ENCODE data around the gene ITCH.

Gene ITCH

DNA sequence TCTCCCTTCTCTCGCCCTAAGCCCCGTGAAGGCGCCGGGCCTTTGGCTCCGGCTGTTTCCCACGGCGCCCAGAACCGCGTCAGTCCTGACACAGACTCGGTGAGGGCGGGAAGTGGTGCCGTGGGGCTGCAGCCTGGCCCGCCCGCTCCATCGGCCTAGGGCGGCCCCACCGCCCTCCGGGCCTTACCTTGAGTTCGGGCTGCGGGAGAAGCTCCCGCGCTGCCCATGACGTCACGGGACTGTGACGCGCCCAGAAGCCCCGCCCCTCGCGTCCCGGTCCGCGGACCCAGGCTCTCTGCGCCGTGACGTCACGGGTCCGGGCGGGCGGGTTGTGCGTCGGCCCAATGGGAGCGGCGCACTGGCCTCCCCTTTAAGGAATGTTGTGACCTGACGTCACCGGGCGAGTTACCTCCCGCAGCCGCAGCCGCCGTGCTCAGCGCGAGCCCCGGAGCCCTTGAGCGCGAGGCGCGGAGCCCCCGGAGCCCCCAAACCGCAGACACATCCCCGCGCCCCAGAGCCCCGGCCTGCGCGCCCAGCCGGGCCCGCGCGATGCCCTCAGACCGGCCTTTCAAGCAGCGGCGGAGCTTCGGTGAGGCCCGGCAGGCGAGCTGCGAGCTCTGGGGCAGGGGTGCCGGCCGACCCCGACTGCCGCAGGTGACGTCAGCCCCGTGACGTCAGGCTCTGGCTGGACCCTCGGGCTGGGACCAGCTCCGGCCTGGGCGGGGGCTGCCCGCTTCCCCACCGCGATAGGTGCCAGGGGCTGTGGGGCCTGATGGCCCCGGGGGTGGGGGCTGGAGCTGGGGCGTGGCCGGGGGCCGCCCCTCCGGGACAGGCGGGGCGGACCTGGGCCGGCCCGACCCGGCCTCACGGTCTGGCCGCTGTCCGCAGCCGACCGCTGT lies 195.5 kb downstream of the ITCH start, which contains the start of gene MAP1LC3A:
MAP1LC3A (plus strand) TSS at position 399 of the 899 bp plus-strand sequence; CDS start at position 550, 151 bp downstream.
- peak within 1 kb of the TSS; percentile 71 for H3K4me3 Mint-ChIP-seq
- H3K27ac Mint-ChIP-seq = peak within 1 kb of the TSS; percentile 79
- DNase-seq = peak; percentile 94
- H3K4me1 Mint-ChIP-seq = peaks cover 13% of the 10 kb centered on the region
- H3K27me3 Mint-ChIP-seq = no peaks in the 10 kb centered on the region
- CTCF ChIA-PET = interaction anchor here (0.6 to 2.0 kb wide), 5 partner anchors 25 to 246 kb away, joined by 3 to 10 read pairs (median 4); no protein-coding TSS in a partner anchor
- H3K9me3 Mint-ChIP-seq = no peaks in the 10 kb centered on the region
- no peaks in the 10 kb centered on the region for H3K36me3 Mint-ChIP-seq

- no peaks in the 10 kb centered on the region for H3K9me3 Mint-ChIP-seq
- H3K27ac Mint-ChIP-seq = peak overlapping the region; percentile 79
- DNase-seq = no peak
- CTCF ChIA-PET = interaction anchor here (2.0 kb wide), 1 partner anchor 247 kb away, joined by 10 read pairs; no protein-coding TSS in a partner anchor
- no peaks in the 10 kb centered on the region for H3K27me3 Mint-ChIP-seq
- peaks cover 13% of the 10 kb centered on the region for H3K4me1 Mint-ChIP-seq
- H3K36me3 Mint-ChIP-seq = no peaks in the 10 kb centered on the region
- H3K4me3 Mint-ChIP-seq = peak overlapping the region; percentile 58
These were observed 196.5 kb downstream of the ITCH start for GRCh38 chr20:34559311-34560140.

DNA sequence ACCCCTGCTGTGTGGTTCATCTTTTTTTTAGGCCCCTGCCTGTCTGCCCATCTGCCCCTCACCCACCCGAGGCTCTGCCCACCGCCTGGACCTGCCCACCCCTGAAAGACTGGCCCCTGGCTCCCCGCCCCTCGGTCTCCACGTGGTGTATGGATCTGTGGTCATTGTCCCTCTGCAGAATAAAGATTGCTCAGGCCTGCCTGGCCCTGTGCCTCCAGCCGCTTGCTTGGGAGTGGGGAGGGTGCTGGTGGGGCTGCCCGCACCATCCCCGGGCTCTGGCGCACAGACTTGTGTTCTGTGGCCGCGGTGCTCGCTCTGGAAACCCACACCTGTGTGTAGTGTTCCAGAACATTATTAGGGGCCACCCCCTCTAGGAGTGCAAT lies 197.1 kb downstream of the ITCH start:
- Mint-ChIP-seq H3K4me3 (peak overlapping the region; percentile 51), H3K4me1 (peaks cover 13% of the 10 kb centered on the region), H3K27me3 (no peaks in the 10 kb centered on the region), H3K9me3 (no peaks in the 10 kb centered on the region), H3K27ac (peak overlapping the region; percentile 50), H3K36me3 (no peaks in the 10 kb centered on the region)
- CTCF ChIA-PET = no interaction called here
- no peak for DNase-seq

DNA sequence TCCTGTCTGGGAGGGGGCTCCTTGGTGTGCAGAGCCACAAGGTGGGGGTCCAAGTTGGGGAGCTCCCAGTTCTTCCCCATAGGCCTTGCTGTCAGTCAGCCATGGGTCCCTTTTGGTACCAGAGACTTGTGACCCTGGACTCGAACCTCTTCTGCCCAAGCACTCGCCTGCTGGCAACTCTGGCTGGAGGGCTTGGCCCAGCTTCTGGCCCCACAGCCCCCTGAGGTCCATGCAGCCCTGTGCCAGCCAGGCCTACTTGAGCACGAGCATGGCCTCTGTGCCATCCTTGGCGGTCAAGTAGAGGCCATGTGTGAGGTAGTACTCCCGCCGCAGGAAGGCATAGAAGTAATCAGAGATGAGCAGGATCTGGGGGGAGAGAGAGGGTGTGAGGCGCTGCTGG lies 197.5 kb downstream of the ITCH start:
- Mint-ChIP-seq H3K4me1 (peaks cover 13% of the 10 kb centered on the region), H3K27ac (no peak overlapping the region), H3K4me3 (no peak overlapping the region), H3K27me3 (no peaks in the 10 kb centered on the region), H3K36me3 (no peaks in the 10 kb centered on the region), H3K9me3 (no peaks in the 10 kb centered on the region)
- CTCF ChIA-PET = no interaction called here
- DNase-seq = no peak

Data from activated naive CD4-positive, alpha-beta T cell treated with anti-CD3 and anti-CD28 coated beads, Interleukin-2, amount 10 ng/mL, durations not matched to agents 7 days and 5 days (primary cell).